Measurements from ENCODE around the gene NCOA7. TPM values are rescaled to one million over a fixed set of nuclear protein-coding genes. Genes with fewer than 3 reads are reported as not detected.

Gene NCOA7
- total and polyA plus RNA-seq, 10 of the 15 experiments (the other 5 are each of a cell fraction or from before 2014, with no cell fraction given) = 18.9 to 50.3 (median 34.2) TPM

GRCh38 chr6:125904871-125905270 is 114.1 kb downstream of the NCOA7 start (continued):
- peak; percentile 56; the same call in 1 of the 2 replicates for TF ChIP-seq PKNOX1 (IDR thresholded peaks at IDR 0.05)
- no peak for TF ChIP-seq YY1 (IDR thresholded peaks at IDR 0.05; ENCODE audit: low read depth, low read length)
- TF ChIP-seq ETV6 (conservative IDR thresholded peaks at IDR 0.05 in 1 of 2, IDR thresholded peaks at IDR 0.05 in 1 of 2; ENCODE audit: borderline replicate concordance in 1 of 2, low read depth in 1 of 2) = no peak
- no peak for TF ChIP-seq CHD1 (IDR thresholded peaks at IDR 0.05; ENCODE audit: low read depth, low read length)
- no peak for TF ChIP-seq SKIL (IDR thresholded peaks at IDR 0.05; ENCODE audit: low read depth, poor library complexity, severe bottlenecking)
- TF ChIP-seq NRF1 (conservative IDR thresholded peaks at IDR 0.05; ENCODE audit: low read depth, low read length) = no peak
- TF ChIP-seq NR2F1 (conservative IDR thresholded peaks at IDR 0.05) = peak; percentile 42; the same call in 1 of the 2 replicates
- no peak for TF ChIP-seq SPI1 (IDR thresholded peaks at IDR 0.05; ENCODE audit: borderline replicate concordance, insufficient read depth, low read depth, low read length)
- no peak for TF ChIP-seq RELA (IDR thresholded peaks at IDR 0.05; ENCODE audit: borderline replicate concordance, partially characterized antibody)
- no peak for TF ChIP-seq IRF3 (IDR thresholded peaks at IDR 0.05)
- TF ChIP-seq JUNB (IDR thresholded peaks at IDR 0.05) = peak; percentile 50
- 0 out of 2 replicates have a peak, but pooled peaks have one; percentile 15 for TF ChIP-seq PAX5 (IDR thresholded peaks at IDR 0.05; ENCODE audit: borderline replicate concordance, low read depth, low read length)
- TF ChIP-seq FOXK2 (IDR thresholded peaks at IDR 0.05) = no peak

Measured in GM12878 (cell line).